Activated CD8-positive, alpha-beta T cell treated with anti-CD3 and anti-CD28 coated beads for 36 hours (primary cell): ENCODE data around the gene BFSP2. TPM values are rescaled to one million over a fixed set of nuclear protein-coding genes. Genes with fewer than 3 reads are reported as not detected.

Source experiments
- ATAC-seq: fragments of 200-7000 bp; cut with Tn5 transposase; one replicate; pipeline ENCODE4 v1.10.0; 2021; ENCODE audit warnings: mild to moderate bottlenecking, moderate library complexity
- CTCF ChIA-PET: fragments of 350-600 bp; sonication (Branson Sonifier 250); formaldehyde crosslinking; loops from one replicate; lab custom pipeline; 2021; ENCODE audit warnings: antibody characterized with exemption; lab: Charles Lee
- POLR2A ChIA-PET: fragments of 350-600 bp; sonication (Branson Sonifier 250); formaldehyde crosslinking; loops from one replicate; lab custom pipeline; 2021; ENCODE audit warnings: antibody characterized with exemption; lab: Charles Lee
- DNase-seq: peaks from one replicate; pipeline ENCODE4 v3.0.0-alpha.2; 2020
- H3K27ac Mint-ChIP-seq: one replicate; pipeline ENCODE4 v1.8.0; 2021; ENCODE audit warnings: mild to moderate bottlenecking, mixed read lengths
- H3K27me3 Mint-ChIP-seq: one replicate; pipeline ENCODE4 v1.8.0; 2021; ENCODE audit warnings: mixed read lengths
- H3K36me3 Mint-ChIP-seq: one replicate; pipeline ENCODE4 v1.8.0; 2021; ENCODE audit warnings: low read depth, mixed read lengths
- H3K4me1 Mint-ChIP-seq: one replicate; pipeline ENCODE4 v1.8.0; 2021; ENCODE audit warnings: low read depth, mixed read lengths
- H3K4me3 Mint-ChIP-seq: one replicate; pipeline ENCODE4 v1.8.0; 2021; ENCODE audit warnings: mild to moderate bottlenecking, moderate library complexity, mixed read lengths
- H3K9me3 Mint-ChIP-seq: one replicate; pipeline ENCODE4 v1.8.0; 2021; ENCODE audit warnings: mixed read lengths
- intact Hi-C: fragments of 100-400 bp; cut with micrococcal nuclease; formaldehyde crosslinking; loops from one replicate; pipeline ENCODE4 v1.10.0; 2022
- total RNA-seq, 2 experiments: library from RNA; stranded (reverse); gene quantifications; one replicate each; pipeline ENCODE4 v1.2.3, GENCODE V29; 2021
- TF ChIP-seq, protein P1 (sequence below): fragments of 200-600 bp; IDR thresholded peaks from one replicate; pipeline ENCODE4 v1.8.0; 2022; ENCODE audit warnings: antibody characterized with exemption, mild to moderate bottlenecking

Gene BFSP2, protein sequence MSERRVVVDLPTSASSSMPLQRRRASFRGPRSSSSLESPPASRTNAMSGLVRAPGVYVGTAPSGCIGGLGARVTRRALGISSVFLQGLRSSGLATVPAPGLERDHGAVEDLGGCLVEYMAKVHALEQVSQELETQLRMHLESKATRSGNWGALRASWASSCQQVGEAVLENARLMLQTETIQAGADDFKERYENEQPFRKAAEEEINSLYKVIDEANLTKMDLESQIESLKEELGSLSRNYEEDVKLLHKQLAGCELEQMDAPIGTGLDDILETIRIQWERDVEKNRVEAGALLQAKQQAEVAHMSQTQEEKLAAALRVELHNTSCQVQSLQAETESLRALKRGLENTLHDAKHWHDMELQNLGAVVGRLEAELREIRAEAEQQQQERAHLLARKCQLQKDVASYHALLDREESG
- total RNA-seq = 1 to 10 TPM in 1 of 2 experiments, under 1 TPM in 1; 0.51 to 1.1 TPM

DNA sequence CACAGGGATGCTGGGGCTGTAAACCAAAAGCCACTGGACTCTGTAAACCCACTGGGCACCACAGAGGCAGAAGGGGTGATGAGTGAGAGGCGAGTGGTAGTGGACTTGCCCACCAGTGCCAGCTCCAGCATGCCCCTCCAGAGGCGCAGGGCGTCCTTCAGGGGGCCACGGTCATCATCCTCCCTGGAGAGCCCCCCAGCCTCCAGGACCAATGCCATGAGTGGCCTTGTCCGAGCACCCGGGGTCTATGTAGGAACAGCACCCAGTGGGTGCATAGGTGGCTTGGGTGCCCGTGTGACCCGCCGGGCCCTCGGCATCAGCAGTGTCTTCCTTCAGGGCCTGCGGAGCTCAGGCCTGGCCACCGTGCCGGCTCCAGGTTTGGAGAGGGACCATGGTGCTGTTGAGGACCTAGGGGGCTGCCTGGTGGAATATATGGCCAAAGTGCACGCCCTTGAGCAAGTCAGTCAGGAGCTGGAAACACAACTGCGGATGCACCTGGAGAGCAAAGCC, at the start of gene BFSP2:
Gene BFSP2, plus strand, starts transcription at position 51 of the 510 bp plus-strand sequence. Its CDS starts 28 bp downstream, at position 79.
- intact Hi-C loops = no loop called here
- CTCF ChIA-PET = interaction anchor here (1.4 kb wide), 1 partner anchor 15 kb away, joined by 4 read pairs; no protein-coding TSS in a partner anchor
- DNase-seq = no peak
- Mint-ChIP-seq H3K36me3 (no peaks in the 10 kb centered on the region), H3K9me3 (no peaks in the 10 kb centered on the region), H3K27ac (no peak within 1 kb of the TSS), H3K27me3 (no peaks in the 10 kb centered on the region), H3K4me1 (peaks cover 2% of the 10 kb centered on the region), H3K4me3 (no peak within 1 kb of the TSS)
- POLR2A ChIA-PET = no interaction called here
- TF ChIP-seq, protein P1, sequence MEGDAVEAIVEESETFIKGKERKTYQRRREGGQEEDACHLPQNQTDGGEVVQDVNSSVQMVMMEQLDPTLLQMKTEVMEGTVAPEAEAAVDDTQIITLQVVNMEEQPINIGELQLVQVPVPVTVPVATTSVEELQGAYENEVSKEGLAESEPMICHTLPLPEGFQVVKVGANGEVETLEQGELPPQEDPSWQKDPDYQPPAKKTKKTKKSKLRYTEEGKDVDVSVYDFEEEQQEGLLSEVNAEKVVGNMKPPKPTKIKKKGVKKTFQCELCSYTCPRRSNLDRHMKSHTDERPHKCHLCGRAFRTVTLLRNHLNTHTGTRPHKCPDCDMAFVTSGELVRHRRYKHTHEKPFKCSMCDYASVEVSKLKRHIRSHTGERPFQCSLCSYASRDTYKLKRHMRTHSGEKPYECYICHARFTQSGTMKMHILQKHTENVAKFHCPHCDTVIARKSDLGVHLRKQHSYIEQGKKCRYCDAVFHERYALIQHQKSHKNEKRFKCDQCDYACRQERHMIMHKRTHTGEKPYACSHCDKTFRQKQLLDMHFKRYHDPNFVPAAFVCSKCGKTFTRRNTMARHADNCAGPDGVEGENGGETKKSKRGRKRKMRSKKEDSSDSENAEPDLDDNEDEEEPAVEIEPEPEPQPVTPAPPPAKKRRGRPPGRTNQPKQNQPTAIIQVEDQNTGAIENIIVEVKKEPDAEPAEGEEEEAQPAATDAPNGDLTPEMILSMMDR = no peak
- no peak for ATAC-seq

DNA sequence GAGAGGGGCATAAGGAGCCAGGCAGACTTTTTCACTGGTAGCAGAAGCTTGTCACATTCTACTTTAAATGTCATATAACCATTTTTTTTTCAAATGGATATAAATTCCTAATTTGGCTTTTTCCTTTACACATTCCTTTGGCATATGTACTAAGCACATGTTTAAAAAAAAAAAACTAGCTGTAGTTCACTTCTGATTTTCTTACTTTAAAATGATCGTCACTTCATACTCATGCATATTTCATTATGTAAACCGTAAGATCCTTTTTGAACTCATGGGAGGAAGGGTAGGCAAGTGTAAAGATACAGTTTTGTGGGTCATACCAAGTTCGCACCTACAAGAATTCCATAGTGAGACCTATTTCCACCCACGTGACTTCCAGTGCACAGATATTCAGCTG, 45.1 kb upstream of the BFSP2 start:
- Mint-ChIP-seq H3K9me3 (no peaks in the 10 kb centered on the region), H3K36me3 (no peaks in the 10 kb centered on the region), H3K27ac (no peak overlapping the region), H3K27me3 (no peaks in the 10 kb centered on the region), H3K4me1 (no peaks in the 10 kb centered on the region), H3K4me3 (no peak overlapping the region)
- ChIA-PET CTCF (no interaction called here), POLR2A (no interaction called here)
- no peak for ATAC-seq
- no peak for DNase-seq
- intact Hi-C loops = no loop called here
- TF ChIP-seq, protein P1 = no peak

DNA sequence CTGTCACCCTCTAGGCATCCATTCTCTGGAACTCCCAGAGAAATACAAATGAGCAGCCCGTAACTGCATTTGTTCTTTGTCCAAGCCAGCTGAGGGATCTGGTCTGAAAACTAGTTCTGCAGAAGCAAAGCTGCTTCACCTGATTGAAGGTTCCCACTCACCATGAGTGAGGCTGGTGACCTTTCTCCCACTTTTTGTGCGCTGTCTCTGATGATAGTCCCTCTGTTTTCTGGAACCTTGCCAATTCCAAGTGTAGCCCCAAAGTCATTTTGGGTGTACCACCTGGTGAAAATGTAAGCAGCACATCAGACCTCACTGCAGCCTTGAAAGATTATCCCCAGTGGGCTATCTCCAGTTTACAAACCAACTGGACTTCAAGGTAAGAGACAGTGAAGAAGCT, 39.4 kb upstream of the BFSP2 start:
- Mint-ChIP-seq H3K27me3 (no peaks in the 10 kb centered on the region), H3K9me3 (no peaks in the 10 kb centered on the region), H3K36me3 (no peaks in the 10 kb centered on the region), H3K4me1 (no peaks in the 10 kb centered on the region), H3K27ac (no peak overlapping the region), H3K4me3 (no peak overlapping the region)
- no peak for ATAC-seq
- CTCF ChIA-PET = no interaction called here
- TF ChIP-seq, protein P1 = no peak
- POLR2A ChIA-PET = no interaction called here
- intact Hi-C loops = no loop called here
- DNase-seq = no peak

DNA sequence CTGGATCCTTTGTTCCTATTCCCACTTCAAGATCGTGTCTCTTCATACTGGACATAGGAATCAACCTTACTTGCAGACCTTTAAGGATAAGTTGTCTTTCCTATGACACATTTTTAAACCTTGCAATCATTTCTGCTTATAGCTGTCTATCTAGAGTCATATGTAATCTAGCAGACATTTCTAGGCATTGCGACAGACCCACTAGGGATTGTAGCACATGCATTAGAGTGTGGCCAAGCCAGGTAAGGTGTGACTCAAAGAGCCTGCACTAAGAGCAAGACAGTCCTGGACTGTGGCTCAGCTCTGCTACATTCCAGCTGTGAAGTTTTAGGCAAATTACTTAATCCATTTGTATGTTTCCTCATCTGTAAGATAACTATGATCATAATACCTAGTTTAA, 38.8 kb upstream of the BFSP2 start:
- intact Hi-C loops = no loop called here
- CTCF ChIA-PET = no interaction called here
- Mint-ChIP-seq H3K9me3 (no peaks in the 10 kb centered on the region), H3K36me3 (no peaks in the 10 kb centered on the region), H3K4me3 (no peak overlapping the region), H3K27me3 (no peaks in the 10 kb centered on the region), H3K27ac (no peak overlapping the region), H3K4me1 (no peaks in the 10 kb centered on the region)
- POLR2A ChIA-PET = interaction anchor here (0.7 kb wide), 1 partner anchor 95 kb away, joined by 3 read pairs; no protein-coding TSS in a partner anchor
- TF ChIP-seq, protein P1 = no peak
- no peak for ATAC-seq
- no peak for DNase-seq

DNA sequence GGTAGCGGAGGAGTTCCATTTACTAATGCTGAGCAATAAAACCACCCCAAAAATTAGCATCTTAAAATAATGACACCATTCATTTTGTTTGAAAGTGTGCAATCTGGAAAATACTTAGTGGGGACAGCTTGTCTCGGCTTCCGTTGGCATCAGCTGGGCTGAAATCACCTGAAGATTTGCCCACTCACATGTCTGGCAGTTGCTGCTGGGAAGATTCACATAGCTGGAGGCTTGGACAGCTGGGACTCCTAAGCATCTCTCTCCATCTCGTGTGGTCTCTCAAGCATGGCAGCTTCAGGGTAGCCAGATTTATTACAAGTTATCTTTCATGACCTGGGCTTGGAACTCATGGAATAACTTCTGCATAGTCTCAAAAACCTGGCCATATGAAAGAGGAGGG, 38.4 kb upstream of the BFSP2 start:
- H3K4me3 Mint-ChIP-seq = no peak overlapping the region
- H3K9me3 Mint-ChIP-seq = no peaks in the 10 kb centered on the region
- POLR2A ChIA-PET = interaction anchor here (0.7 kb wide), 1 partner anchor 95 kb away, joined by 3 read pairs; no protein-coding TSS in a partner anchor
- no peak for ATAC-seq
- no peaks in the 10 kb centered on the region for H3K4me1 Mint-ChIP-seq
- DNase-seq = no peak
- intact Hi-C loops = no loop called here
- TF ChIP-seq, protein P1 = no peak
- CTCF ChIA-PET = no interaction called here
- H3K27me3 Mint-ChIP-seq = no peaks in the 10 kb centered on the region
- no peaks in the 10 kb centered on the region for H3K36me3 Mint-ChIP-seq
- H3K27ac Mint-ChIP-seq = no peak overlapping the region
